HL-60 (cell line): ENCODE measurements around the gene FBP1.

Experiments used
- DNase-seq, 2 experiments: peaks; one replicate each; pipeline ENCODE4 v3.0.0-alpha.2; 2010 to 2020; ENCODE audit warnings: low read depth in 1 of 2, low spot score in 1 of 2
- H3K27ac ChIP-seq: fragments of 250-450 bp; sonication (Bioruptor Pico); replicated peaks from 2 replicates; pipeline ENCODE4 v1.5.1; 2020; ENCODE audit warnings: mild to moderate bottlenecking, moderate library complexity
- H3K27me3 ChIP-seq: fragments of 250-450 bp; sonication (Bioruptor Pico); 2 replicates; pipeline ENCODE4 v1.5.1; 2021; ENCODE audit warnings: mild to moderate bottlenecking, moderate library complexity; ENCODE audit not compliant: insufficient read depth, poor library complexity, severe bottlenecking
- H3K4me3 ChIP-seq: replicated peaks from 2 replicates; pipeline ENCODE4 v1.5.1; 2011; ENCODE audit warnings: mild to moderate bottlenecking, control low read depth, low read length; ENCODE audit not compliant: insufficient read depth
- CTCF ChIP-seq: IDR thresholded peaks from one replicate; pipeline ENCODE4 v1.5.1; 2011; ENCODE audit warnings: low read length, control low read depth, inconsistent platforms; ENCODE audit not compliant: insufficient read depth
- GABPA ChIP-seq: IDR thresholded peaks from 2 replicates; pipeline ENCODE4 v1.6.1; 2012; ENCODE audit warnings: low read depth
- POLR2AphosphoS5 ChIP-seq: IDR thresholded peaks from 2 replicates; pipeline ENCODE4 v1.6.1; 2012; ENCODE audit warnings: low read depth
- REST ChIP-seq: IDR thresholded peaks from 2 replicates; pipeline ENCODE4 v1.6.1; 2012; ENCODE audit warnings: low read depth; ENCODE audit not compliant: insufficient replicate concordance
- SPI1 ChIP-seq: IDR thresholded peaks from 2 replicates; pipeline ENCODE4 v1.6.1; 2012; ENCODE audit warnings: low read depth, mild to moderate bottlenecking, borderline replicate concordance

Gene FBP1

GRCh38 chr9:94666364-94667099 is 27.2 kb upstream of the FBP1 start:
- Histone ChIP-seq H3K4me3 (no peak overlapping the region), H3K27ac (peak overlapping the region; percentile 90), H3K27me3 (no peaks in the 10 kb centered on the region)
- no peak for TF ChIP-seq CTCF
- TF ChIP-seq GABPA, result no peak
- TF ChIP-seq REST, result no peak
- no peak for TF ChIP-seq POLR2AphosphoS5
- no peak for TF ChIP-seq SPI1
- DNase-seq, result no peak

GRCh38 chr9:94665613-94666012 is 26.3 kb upstream of the FBP1 start:
- no peak overlapping the region for H3K4me3 ChIP-seq
- H3K27ac ChIP-seq, result no peak overlapping the region
- H3K27me3 ChIP-seq, result no peaks in the 10 kb centered on the region
- DNase-seq, result no peak
- TF ChIP-seq REST (no peak), GABPA (no peak), CTCF (no peak), SPI1 (no peak), POLR2AphosphoS5 (no peak)

- no peak for TF ChIP-seq GABPA
- TF ChIP-seq SPI1, result no peak
- TF ChIP-seq POLR2AphosphoS5, result no peak
- TF ChIP-seq CTCF, result no peak
- no peak for TF ChIP-seq REST
These were observed 25.5 kb upstream of the FBP1 start for GRCh38 chr9:94664801-94665200.

More at GRCh38 chr9:94664801-94665200, 25.5 kb upstream of the FBP1 start:
- DNase-seq, result no peak
- H3K27ac ChIP-seq, result no peak overlapping the region
- no peak overlapping the region for H3K4me3 ChIP-seq
- no peaks in the 10 kb centered on the region for H3K27me3 ChIP-seq
